GM19468 (cell line): ENCODE results near the gene EFHC2.
"Not testable (repeated sequence)": the region's sequence is repeated elsewhere in the genome, so short reads cannot be mapped to it uniquely, and the experiment has no call there.

Source experiments
- ATAC-seq: cut with Tn5 transposase; IDR thresholded peaks from one replicate; pipeline ENCODE4 v1.9.1; 2021; ENCODE audit warnings: mild to moderate bottlenecking, moderate library complexity, moderate number of reproducible peaks; ENCODE audit not compliant: unreplicated experiment; ENCODE audit errors: extremely low read depth

EFHC2 gene

GRCh38 chrX:44240036-44240435, 103.4 kb downstream of the EFHC2 start:
- no peak for ATAC-seq

DNA sequence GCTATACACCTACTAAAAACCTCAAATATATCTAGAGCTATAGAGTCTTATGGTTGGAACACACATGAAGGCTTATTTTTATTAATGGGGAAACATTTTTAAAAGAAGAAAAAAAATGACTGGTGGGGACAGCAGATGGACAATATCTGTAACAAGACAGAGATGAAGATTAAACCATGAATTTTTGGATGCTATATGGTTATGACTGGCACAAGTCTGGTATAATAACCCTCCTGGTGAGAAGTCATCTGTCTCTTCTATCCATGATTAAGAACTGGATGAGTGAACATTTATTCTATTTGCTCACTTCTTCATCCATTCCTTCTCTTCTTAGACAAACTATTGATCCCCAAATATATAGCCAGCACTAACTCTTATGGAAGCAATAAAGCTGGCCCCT, 104.4 kb downstream of the EFHC2 start:
- ATAC-seq: no peak

DNA sequence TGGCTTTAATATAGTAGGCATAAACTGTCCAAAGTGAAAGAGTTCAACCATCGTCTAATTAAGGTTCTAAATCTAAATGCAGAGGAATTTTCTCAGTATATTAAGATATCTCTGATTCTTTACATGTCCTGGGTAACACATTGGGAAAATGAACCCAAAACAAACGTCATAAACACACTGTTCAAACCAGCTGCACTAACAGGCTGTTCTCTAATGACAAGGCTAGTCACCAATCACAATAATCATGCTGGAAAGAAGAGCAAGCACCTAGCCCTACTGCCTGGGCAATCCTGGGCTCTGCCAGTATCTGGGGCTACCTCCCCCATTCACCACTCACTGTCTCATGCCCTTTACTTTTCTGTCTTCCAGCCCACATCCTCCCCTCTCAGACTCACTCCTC, 107.9 kb downstream of the EFHC2 start:
- no peak for ATAC-seq

GRCh38 chrX:44234541-44234940, 108.9 kb downstream of the EFHC2 start:
- ATAC-seq: no peak

GRCh38 chrX:44234116-44234515, 109.4 kb downstream of the EFHC2 start:
- no peak for ATAC-seq

DNA sequence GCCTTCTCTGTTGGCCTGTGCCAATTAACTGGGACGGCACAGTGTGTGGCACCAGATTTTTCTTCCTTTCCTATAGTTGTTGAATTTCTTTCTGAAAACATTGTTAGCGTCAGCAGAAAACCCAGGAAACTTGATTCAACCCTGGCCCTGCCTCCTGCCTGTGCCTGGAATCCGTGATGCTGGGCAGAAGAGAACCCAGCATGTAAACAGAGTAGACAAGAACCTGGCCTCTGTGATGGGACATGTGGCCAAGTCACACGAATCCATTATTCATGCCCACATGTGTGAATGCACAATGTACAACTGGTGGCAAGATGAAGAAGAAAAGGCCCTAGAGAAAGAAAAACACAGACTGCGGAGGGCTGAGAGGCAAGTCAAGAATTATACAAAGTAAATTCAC, 111.4 kb downstream of the EFHC2 start:
- no peak for ATAC-seq

- no peak for ATAC-seq
Observed at GRCh38 chrX:44228621-44229020, 114.9 kb downstream of the EFHC2 start.

GRCh38 chrX:44227991-44228390, 115.5 kb downstream of the EFHC2 start:
- no peak for ATAC-seq

- ATAC-seq: no peak
Observed at GRCh38 chrX:44225667-44226066, 117.8 kb downstream of the EFHC2 start.

DNA sequence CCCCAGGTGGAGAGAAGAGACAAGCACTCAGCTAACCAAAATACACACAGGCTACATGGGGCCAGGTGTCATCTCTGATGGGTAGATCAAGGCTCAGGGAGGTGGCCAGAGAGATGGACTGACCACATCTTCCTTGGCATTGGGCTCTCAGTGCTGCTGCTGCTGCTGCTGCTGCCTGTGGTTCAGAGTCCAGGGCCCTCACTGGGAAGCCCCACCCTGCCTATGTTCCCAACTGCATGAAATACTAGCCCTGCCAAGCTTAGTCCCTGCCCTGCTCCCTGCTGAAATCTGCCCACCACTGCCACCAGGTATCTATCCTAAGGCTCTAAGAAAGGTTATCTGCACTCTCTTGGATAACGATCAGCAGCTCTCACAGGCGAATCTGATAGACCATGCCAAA, 118.7 kb downstream of the EFHC2 start:
- ATAC-seq: no peak

DNA sequence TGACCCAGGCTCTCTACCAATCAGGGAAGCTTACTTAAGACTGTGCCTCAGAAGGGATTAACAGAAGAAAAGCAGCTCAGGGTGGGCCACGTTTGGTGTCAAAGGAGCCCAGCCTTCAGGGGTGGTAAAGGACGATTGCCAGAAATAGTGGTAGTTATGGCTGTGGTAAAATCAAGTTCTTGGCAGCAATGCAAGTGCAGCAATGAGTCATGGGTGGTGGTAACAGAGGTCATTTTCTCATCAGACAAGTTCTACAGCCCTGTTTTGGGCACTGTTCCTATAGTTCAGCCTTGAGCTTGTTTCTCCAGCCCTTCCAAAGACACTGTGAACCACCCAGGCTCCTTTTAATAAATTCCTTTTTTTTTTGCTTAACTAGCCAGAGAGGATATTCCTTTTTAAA, 120.3 kb downstream of the EFHC2 start:
- no peak for ATAC-seq

GRCh38 chrX:44218465-44218864, 125.0 kb downstream of the EFHC2 start:
- ATAC-seq: no peak

DNA sequence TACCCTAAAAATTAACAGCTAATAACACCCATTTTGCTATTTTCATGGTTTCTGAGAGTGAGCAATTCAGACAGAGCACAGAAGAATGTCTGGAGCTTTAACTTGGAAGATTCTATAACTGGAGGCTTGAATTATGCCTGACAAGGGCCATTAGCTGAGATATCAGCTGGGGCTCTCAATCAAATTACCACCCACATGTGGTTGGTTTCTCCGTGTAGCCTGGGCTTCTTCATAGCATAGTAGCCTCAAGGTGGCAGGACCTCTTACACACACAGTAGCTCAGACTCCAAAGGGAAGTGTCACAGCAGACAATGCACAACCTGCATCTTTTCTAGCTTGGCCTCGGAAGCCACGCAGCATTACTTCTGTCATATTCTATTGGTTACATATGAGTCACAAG, 127.3 kb downstream of the EFHC2 start:
- ATAC-seq: no peak

GRCh38 chrX:44203791-44204190, 139.7 kb downstream of the EFHC2 start:
- ATAC-seq: no peak

DNA sequence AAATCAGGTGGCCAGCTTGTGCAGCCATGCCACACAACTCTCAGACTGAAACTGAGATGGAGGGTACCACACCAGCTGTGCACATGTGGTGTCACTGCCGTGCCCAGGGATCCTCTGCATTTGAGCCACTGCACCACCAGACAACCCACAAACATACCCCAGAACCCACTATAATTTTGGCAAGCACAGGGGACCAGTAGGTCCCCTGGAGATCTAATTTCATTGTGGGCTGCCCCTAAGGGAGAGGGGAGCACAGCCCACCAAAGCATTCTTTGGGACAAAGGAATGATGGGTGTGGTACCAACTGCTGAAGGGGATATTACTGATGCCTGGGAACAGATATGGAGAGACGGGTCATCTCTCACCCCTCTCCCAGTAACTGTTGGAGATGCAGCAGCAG, 140.9 kb downstream of the EFHC2 start:
- ATAC-seq: no peak

- no peak for ATAC-seq
Observed at GRCh38 chrX:44189116-44189515, 154.4 kb downstream of the EFHC2 start.

DNA sequence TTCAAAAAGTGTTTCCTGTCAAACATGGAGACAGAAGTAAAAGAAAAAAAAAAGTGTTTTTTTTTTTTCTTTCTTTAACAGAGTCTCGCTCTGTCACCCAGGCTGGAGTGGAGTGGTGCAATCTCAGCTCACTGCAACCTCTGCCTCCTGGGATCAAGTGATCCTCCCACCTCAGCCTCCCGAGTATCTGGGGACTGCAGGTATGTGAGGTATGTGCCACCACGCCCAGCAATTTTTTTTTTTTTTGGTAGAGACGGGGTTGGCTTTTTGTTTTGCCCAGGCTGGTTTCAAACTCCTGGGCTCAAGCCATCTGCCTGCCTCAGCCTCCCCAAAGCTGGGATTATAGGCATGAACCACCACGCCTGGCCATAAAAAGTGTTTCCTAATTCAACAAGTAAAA, 155.6 kb downstream of the EFHC2 start:
- ATAC-seq: not testable (repeated sequence)

DNA sequence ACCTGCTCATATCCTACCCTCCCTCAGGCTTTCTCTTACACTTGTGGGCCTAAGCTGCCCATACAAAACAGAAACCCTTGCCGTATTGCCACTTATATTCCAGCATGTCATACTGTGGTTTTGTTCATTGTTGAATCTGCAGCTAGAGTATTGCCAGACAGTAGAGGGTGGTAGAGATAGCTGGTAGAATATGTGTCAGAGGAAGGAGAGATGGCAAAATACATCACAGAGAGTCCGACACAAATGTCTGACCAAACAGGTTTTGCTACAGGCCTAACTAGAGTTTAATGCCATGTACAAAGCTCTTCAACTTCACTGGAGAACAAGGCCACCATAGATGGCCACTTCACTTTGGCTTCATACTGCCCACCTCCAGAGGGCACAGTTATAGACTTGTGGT, 160.1 kb downstream of the EFHC2 start:
- no peak for ATAC-seq

DNA sequence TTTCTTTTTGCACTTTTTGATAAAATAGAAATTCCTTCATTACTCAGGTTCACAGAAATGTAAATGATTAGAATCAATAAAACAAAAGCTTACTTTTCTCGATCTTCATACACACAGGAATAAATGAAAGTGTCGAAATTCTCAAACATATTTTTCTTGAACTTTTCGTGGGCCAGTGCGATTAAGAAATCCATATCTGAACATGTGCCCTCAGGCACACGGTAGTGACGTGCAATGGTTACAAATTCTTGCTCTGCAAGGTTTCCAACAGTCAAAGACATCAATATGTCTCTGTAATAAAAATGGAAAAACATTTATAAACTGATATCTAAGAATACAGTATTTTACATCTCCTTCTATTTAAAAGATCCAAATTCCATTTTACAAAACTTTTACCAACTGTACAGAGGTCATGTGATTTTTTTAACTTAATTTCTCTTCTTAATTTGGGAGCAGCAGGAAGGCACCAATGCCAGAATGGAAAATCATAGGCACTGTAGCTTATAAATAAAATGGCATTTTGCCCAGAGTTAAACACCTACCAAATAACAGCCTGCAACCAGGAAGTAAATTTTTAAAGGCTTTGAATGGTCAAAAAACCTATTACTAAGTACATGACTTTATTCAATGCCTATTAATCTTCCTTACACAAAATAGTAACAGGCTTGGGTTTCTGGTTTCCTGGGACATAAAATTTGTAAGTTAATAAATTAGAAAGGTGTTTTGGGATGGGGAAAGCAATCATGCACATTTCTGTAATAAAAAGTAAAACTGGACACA, 165.0 kb downstream of the EFHC2 start:
- no peak for ATAC-seq

DNA sequence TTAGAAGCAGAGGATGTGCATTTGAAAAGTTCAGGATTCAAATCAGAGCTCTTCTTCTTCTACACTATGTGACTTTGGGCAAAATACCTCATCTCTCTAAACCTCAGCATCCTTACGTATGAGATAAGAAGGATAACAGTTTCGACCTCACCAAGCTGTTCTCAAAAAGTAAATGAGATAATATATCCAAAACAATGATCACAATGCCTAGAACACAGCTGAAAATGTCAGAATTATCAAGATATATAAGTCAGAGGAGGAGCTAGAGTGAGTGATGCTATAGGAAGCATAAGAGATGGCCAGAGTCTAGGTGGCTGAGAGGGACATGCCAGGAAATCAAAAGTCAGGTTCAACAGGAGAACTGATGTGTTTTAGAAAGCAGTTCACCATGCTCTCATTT, 168.0 kb downstream of the EFHC2 start:
- ATAC-seq: no peak

- no peak for ATAC-seq
Observed at GRCh38 chrX:44174061-44174460, 169.4 kb downstream of the EFHC2 start.

- ATAC-seq: no peak
Observed at GRCh38 chrX:44173219-44173618, 170.3 kb downstream of the EFHC2 start.
